Measurements from ENCODE around the gene WDR47. TPM values are rescaled to one million over a fixed set of nuclear protein-coding genes. Genes with fewer than 3 reads are reported as not detected.

The WDR47 gene
- total and polyA plus RNA-seq, 8 donors: 3.7 to 16.9 (median 5.1) TPM

Small RNAs within 50 kb of the gene (small RNA-seq; reads per million reads assigned to genes)
- gene BX679664.1: 0 reads per million in 4 donors
- 0 reads per million in 4 donors for gene BX679664.2

Other genes starting within 250 kb of the WDR47 start
- 1 to 10 TPM in 1 of 5 donors, not detected in 4; 2.0 TPM for gene AKNAD1, start 185.0 kb downstream of the WDR47 start, total RNA-seq
- under 1 TPM in 2 of 3 donors, not detected in 1; 0.28 to 0.37 TPM for gene AKNAD1, start 185.0 kb downstream of the WDR47 start, polyA plus RNA-seq
- 10 to 100 TPM in 4 of 5 donors, 1 to 10 TPM in 1; 1.8 to 84.9 (median 21.4) TPM for gene GPSM2, start 165.1 kb downstream of the WDR47 start, total RNA-seq
- 10 to 100 TPM in 1 of 3 donors, 1 to 10 TPM in 2; 4.2 to 15.0 (median 6.6) TPM for gene GPSM2, start 165.1 kb downstream of the WDR47 start, polyA plus RNA-seq
- 10 to 100 TPM in 4 of 5 donors, 1 to 10 TPM in 1; 2.6 to 37.3 (median 16.1) TPM for gene CLCC1, start 78.6 kb downstream of the WDR47 start, total RNA-seq
- 1 to 10 TPM; 4.9 to 9.0 (median 7.3) TPM for gene CLCC1, start 78.6 kb downstream of the WDR47 start, polyA plus RNA-seq
- 10 to 100 TPM in 4 of 5 donors, 1 to 10 TPM in 1; 3.5 to 69.9 (median 25.2) TPM for gene TAF13, start 33.9 kb upstream of the WDR47 start, total RNA-seq
- gene TAF13, start 33.9 kb upstream of the WDR47 start, polyA plus RNA-seq: 10 to 100 TPM; 20.4 to 48.6 (median 46.8) TPM
- 10 to 100 TPM in 3 of 5 donors, 1 to 10 TPM in 1, not detected in 1; 2.9 to 70.1 (median 44.6) TPM for gene TMEM167B, start 48.7 kb upstream of the WDR47 start, total RNA-seq
- gene TMEM167B, start 48.7 kb upstream of the WDR47 start, polyA plus RNA-seq: 10 to 100 TPM; 15.4 to 26.9 (median 16.3) TPM
- 100 to 1,000 TPM in 2 of 5 donors, 10 to 100 TPM in 3; 56.8 to 185 (median 84.3) TPM for gene ELAPOR1, start 72.0 kb upstream of the WDR47 start, total RNA-seq
- gene ELAPOR1, start 72.0 kb upstream of the WDR47 start, polyA plus RNA-seq: 10 to 100 TPM; 25.5 to 47.7 (median 35.1) TPM
- gene SARS1, start 171.8 kb upstream of the WDR47 start, total RNA-seq: 100 to 1,000 TPM in 4 of 5 donors, 10 to 100 TPM in 1; 80.8 to 127 (median 117) TPM
- 100 to 1,000 TPM in 2 of 3 donors, 10 to 100 TPM in 1; 95.6 to 232 (median 100) TPM for gene SARS1, start 171.8 kb upstream of the WDR47 start, polyA plus RNA-seq
- 10 to 100 TPM in 1 of 5 donors, 1 to 10 TPM in 4; 3.5 to 18.7 (median 7.2) TPM for gene CELSR2, start 207.4 kb upstream of the WDR47 start, total RNA-seq
- 1 to 10 TPM in 2 of 3 donors, under 1 TPM in 1; 0.76 to 8.7 (median 1.5) TPM for gene CELSR2, start 207.4 kb upstream of the WDR47 start, polyA plus RNA-seq
- 10 to 100 TPM in 1 of 5 donors, 1 to 10 TPM in 1, under 1 TPM in 2, not detected in 1; 0.29 to 18.7 (median 1.7) TPM for gene PSRC1, start 241.0 kb upstream of the WDR47 start, total RNA-seq
- gene PSRC1, start 241.0 kb upstream of the WDR47 start, polyA plus RNA-seq: 10 to 100 TPM in 1 of 3 donors, 1 to 10 TPM in 2; 3.6 to 11.2 (median 4.1) TPM

Data from stomach (tissue), 8 donors.